ENCODE results near the gene ABCA6.

DNA sequence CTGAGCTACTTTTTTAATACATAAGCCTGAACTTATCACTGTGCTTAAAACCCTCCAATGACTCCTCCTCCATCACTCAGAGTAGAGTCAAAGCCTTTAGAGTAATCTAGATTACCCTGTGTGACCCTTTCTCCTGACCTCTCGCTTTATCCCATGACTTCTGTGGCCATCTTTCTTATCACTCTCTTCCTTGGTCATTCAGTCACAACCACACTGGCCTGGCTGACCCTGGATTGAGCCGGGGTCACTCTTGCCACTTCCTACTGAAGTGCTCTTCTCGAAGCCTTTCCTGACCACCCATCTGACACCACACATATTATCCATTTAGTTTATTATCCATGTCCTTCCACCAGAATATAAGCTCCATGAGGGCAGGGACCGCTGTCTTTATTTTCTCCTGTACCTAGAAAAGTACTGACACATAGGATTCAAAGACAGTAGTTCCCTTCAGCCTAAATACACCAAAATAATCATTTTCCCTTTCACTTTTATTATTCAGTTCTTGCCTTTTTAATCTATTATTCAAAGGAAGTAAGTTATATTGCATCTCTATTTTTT is 53.0 kb downstream of the ABCA6 start:
- TF ChIP-seq, protein P1, sequence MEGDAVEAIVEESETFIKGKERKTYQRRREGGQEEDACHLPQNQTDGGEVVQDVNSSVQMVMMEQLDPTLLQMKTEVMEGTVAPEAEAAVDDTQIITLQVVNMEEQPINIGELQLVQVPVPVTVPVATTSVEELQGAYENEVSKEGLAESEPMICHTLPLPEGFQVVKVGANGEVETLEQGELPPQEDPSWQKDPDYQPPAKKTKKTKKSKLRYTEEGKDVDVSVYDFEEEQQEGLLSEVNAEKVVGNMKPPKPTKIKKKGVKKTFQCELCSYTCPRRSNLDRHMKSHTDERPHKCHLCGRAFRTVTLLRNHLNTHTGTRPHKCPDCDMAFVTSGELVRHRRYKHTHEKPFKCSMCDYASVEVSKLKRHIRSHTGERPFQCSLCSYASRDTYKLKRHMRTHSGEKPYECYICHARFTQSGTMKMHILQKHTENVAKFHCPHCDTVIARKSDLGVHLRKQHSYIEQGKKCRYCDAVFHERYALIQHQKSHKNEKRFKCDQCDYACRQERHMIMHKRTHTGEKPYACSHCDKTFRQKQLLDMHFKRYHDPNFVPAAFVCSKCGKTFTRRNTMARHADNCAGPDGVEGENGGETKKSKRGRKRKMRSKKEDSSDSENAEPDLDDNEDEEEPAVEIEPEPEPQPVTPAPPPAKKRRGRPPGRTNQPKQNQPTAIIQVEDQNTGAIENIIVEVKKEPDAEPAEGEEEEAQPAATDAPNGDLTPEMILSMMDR (conservative IDR thresholded peaks at IDR 0.05; ENCODE audit: low read length) = no peak
- TF ChIP-seq EZH2phosphoT487 (IDR thresholded peaks at IDR 0.05; ENCODE audit: borderline replicate concordance, low read depth, low read length) = no peak
